Astrocyte (in vitro differentiated cells and primary cell): ENCODE measurements around the gene EEA1.

Experiments used
- CTCF ChIP-seq: IDR thresholded peaks from 2 replicates; pipeline ENCODE4 v1.5.1; 2011; ENCODE audit warnings: low read depth, mild to moderate bottlenecking, inconsistent platforms, low read length, moderate library complexity; ENCODE audit not compliant: insufficient read depth
- EZH2 ChIP-seq: IDR thresholded peaks from 2 replicates; pipeline ENCODE4 v1.6.1; 2012; ENCODE audit warnings: mild to moderate bottlenecking, low read length, inconsistent platforms; ENCODE audit not compliant: insufficient read depth

- TF ChIP-seq CTCF: no peak
- TF ChIP-seq EZH2: no peak
Observed at GRCh38 chr12:92952394-92952793, 23.3 kb upstream of the EEA1 start.
